ENCODE results near the gene TTC19. TPM values are rescaled to one million over a fixed set of nuclear protein-coding genes. Genes with fewer than 3 reads are reported as not detected.

Gene TTC19, protein sequence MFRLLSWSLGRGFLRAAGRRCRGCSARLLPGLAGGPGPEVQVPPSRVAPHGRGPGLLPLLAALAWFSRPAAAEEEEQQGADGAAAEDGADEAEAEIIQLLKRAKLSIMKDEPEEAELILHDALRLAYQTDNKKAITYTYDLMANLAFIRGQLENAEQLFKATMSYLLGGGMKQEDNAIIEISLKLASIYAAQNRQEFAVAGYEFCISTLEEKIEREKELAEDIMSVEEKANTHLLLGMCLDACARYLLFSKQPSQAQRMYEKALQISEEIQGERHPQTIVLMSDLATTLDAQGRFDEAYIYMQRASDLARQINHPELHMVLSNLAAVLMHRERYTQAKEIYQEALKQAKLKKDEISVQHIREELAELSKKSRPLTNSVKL
- 51.6 TPM for polyA plus RNA-seq (2012; ENCODE audit: insufficient read depth, insufficient read length)

DNA sequence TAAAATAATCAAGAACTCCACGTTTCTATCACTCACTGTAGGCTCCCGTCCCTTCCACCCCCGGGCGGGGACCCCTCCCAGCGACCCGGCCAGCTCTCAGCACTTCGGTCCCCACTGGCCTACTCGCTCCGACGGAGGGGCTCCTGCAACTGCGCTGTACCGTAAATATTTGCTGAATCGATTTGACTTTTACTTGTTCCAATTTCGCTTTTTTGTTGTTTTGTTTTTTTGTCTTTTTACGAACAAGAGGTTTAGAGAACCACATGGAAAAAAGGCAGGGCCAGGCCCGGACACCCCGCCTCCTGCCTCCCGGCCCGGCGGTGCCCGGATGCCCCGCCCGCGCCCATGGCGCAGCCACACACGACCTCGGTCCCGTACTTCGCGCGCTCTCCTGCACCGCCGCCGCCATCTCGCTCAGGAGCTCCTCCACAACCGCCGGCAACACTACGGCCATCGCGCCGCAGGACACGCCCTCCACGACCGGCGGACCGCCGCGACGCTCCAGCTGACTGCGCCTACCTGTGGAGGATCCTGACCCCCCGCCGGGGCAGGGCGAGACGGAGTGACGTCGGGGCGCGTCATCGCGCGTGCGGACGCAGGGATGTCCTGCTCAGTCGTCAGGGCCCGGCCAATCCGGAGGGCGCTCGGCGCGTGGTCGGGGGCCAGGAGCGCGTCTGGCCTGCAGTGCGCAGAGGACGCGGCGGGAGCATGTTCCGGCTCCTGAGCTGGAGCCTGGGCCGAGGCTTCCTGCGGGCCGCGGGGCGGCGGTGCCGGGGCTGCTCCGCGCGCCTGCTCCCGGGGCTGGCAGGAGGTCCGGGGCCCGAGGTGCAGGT lies at the start of gene TTC19, which contains the start of gene ZSWIM7:
TTC19 (plus strand) TSS at position 684 of the 833 bp plus-strand sequence; CDS start at position 709, 25 bp downstream.
ZSWIM7 (minus strand) TSS at position 564 of the 833 bp plus-strand sequence; CDS start at position 454, 110 bp downstream.
- peak; percentile 92 for DNase-seq (ENCODE audit: low read depth, low spot score)
- H3K4me3 ChIP-seq (ENCODE audit: low read length): peak within 1 kb of the TSS; percentile 72

DNA sequence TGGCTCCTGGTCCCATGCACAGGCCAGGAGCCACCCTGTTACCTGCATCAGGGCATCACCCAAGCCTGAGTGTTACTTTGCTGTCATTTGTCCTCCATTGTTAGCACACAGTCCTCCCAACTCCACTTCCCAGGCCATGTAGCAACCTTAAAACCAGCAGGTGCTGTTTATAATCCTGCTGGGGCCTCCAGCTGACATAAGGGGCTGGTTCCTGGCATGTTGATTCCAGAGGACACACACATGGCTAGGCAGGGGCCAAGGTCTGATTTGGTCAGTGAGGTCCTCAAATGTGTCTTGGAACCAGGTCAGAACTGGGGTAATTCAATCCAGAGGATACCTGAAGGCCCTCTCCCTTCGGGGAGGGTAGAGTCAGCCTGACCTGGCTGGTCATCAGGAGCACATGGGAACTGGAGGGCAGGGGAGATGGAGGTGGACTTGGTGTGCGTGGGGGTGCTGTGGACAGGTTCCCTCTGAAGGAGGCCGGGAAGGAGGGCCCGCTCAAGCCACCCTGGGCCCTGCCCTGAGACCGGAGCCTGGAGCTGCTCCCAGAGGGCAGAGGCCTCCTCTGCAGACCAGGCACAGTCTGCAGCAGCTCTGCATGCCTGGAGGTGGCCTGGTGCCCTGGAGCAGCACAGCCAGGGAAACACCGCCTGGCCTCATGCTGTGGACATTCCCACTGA lies 48.1 kb upstream of the TTC19 start:
- H3K4me3 ChIP-seq (ENCODE audit: low read length): no peak overlapping the region
- DNase-seq (ENCODE audit: low read depth, low spot score): no peak

DNA sequence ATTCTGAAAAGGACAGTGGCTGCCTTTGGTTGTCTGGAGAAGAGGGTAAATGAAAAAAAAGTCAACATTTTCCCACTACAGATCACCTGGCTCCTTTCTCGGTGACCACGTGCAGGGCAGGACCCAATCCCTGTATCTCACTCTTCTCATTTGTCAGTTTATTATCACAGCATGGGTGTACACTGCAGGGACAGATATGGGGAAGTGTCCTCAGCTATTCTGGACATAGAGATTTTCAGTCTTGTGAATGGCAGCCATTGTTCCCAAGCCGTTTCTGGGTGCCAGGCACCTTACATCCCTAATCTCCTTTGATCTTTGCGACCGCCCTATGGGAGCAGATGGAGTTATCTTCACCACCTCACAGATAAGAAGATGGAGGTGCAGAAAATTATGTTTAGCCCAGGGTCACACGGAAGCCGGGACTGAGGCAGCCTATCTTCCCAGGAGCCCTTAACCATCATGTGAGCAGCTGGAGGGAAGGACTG lies 47.5 kb upstream of the TTC19 start:
- DNase-seq (ENCODE audit: low read depth, low spot score): no peak
- no peak overlapping the region for H3K4me3 ChIP-seq (ENCODE audit: low read length)

DNA sequence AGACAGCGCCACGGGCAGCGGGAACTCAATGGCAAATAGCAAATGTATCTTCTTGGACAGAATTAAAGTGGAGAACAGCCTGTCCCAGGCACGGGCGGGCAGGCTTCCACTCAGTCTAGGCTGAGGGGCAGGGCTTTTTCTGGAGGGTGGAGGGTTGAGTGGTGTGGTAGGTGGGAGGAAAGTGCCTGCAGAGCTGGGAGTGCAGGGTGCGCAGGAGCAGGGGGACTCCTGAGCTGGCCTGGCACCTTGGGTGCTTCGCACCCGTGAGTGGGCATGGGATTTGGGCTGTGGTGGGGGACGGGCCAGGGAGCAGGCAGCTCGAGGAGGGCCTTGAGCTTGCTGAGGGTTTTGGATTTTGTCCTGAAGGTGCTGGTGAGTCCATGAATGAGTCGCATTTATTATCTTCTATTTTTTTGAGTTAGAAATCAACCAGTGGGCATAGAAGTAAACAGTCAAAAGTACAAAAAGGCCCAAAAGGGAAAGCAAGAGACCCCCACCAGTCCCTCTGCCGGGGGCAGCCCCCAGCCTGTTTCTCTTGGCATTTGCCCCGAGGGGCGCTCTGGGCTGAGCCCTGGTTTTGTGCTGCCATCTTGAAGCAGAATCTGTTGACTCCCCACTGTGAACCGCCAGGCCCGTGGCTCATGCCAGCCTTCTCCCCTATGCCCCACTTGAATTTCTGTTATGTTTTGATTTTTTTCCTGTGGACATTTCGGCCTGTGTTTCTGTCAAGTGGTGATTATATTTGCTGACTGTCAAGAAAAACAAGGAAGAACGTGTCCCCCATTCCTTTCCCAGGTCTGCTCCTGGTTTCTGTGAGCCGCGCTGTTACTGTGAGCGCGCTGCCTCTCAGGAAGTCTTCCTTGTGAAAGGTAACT lies 46.5 kb upstream of the TTC19 start:
- no peak for DNase-seq (ENCODE audit: low read depth, low spot score)
- no peak overlapping the region for H3K4me3 ChIP-seq (ENCODE audit: low read length)

DNA sequence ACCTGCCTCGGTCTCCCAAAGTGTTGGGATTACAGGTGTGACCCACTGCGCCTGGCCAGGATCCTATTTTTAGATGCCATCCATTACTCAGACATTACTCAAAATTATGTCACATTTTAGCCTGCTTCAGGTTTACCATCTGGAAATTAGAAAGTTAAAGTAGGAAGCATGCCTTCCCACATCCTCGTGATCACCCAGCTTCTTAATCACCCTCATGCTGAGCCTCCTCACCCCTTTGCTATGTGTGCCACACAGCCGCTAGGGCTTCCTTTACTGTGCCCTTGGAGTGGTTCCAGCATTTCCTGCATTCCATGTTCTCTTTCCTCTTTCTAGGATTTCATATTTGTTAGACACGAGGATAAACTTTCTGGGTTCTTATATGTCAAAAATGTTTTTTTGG lies 45.4 kb upstream of the TTC19 start:
- DNase-seq (ENCODE audit: low read depth, low spot score): no peak
- no peak overlapping the region for H3K4me3 ChIP-seq (ENCODE audit: low read length)

DNA sequence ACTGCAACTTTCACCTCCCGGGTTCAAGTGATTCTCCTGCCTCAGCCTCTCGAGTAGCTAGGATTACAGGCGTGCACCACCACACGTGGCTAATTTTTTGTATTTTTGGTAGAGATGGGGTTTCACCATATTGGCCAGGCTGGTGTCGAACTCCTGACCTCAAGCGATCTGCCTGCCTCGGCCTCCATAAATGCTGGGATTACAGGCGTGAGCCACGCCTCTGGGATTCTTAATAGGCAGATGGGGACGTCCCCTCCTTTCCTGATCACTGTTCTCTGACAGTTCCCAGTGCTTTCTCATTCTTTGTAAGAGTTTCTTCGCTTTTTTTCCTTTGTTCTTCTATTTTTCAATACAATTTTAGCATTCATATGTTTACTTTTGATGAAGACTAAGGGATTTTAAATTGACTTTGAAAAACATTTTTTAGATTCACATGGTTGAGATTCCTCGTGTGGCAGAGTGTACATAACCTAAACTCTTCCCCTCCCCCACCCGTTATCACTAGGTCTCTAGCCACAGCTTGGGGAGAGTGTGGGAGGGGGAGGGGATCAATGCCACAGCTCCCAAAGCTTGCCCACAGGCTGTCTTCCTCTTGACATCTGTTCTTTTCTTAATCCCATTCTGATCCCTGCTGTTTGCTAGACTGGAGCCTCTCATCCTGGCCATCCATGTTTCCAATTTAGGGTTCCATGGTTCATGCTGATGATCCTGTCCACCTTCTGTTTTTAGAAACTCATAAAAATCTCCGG lies 43.7 kb upstream of the TTC19 start:
- DNase-seq (ENCODE audit: low read depth, low spot score): peak; percentile 47
- no peak overlapping the region for H3K4me3 ChIP-seq (ENCODE audit: low read length)

DNA sequence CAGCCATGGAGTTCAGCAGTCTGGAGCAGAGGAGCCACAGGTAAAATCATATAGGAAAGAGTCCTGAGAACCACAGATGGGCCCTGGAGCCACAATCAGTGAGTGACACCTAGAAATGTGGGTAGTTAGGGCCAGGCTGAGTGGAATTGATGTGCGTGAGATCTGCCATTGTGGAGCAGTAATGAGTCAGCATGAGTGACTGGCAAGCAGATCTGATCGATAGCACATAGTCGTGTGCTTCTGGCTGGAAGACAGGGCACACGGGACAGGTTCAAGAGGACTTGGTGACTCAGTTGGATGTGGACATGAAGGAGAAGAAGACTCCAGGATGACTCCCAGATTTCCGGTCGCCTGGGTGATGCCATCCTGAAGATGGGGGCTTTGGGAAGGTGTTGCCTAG lies 42.4 kb upstream of the TTC19 start:
- DNase-seq (ENCODE audit: low read depth, low spot score): no peak
- H3K4me3 ChIP-seq (ENCODE audit: low read length): no peak overlapping the region

DNA sequence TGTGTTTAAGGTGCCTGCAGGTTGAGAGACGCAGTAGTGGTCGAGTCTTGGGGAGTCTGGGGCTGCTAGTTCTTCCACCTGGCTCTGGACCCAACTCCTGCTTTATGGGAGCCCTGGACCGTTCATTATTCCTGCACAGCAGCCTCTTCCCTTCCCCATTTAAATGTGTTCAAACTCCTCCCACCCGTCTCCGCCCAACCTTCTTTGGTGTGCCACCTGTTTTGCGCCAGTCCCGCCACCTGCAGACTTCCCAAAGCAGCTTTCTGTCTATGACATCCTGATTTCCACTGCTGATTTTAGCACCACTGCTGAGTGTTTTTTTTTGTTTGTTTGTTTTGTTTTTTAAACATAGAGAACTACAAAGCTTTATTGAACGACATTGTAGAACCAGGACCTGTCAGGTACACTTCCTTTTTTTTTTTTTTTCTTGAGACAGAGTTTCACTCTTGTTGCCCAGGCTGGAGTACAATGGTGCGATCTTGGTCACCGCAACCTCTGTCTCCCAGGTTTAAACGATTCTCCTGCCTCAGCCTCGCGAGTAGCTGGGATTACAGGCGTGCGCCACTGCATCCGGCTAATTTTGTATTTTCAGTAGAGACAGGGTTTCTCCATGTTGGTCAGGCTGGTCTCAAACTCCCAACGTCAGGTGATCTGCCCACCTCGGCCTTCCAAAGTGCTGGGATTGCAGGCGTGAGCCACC lies 41.9 kb upstream of the TTC19 start:
- DNase-seq (ENCODE audit: low read depth, low spot score): no peak
- H3K4me3 ChIP-seq (ENCODE audit: low read length): no peak overlapping the region

DNA sequence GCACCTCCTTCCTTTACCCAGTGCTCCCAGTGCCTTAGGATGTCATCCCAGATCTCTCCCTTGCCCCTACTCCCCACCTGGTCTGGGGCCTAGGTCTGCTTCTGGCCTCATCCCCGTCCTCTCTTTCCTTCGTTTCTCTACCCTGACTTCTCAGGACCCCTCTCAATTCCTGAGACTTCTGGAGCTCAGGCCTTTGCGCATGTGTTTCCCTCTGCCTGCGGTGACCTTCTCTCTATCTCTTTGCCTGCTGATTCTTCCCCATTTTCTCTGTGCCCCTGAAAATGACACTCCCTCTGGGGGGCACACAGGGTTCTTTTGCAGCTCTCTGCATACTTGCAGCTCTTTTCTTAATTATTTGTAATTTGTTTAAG lies 41.2 kb upstream of the TTC19 start:
- no peak for DNase-seq (ENCODE audit: low read depth, low spot score)
- no peak overlapping the region for H3K4me3 ChIP-seq (ENCODE audit: low read length)

DNA sequence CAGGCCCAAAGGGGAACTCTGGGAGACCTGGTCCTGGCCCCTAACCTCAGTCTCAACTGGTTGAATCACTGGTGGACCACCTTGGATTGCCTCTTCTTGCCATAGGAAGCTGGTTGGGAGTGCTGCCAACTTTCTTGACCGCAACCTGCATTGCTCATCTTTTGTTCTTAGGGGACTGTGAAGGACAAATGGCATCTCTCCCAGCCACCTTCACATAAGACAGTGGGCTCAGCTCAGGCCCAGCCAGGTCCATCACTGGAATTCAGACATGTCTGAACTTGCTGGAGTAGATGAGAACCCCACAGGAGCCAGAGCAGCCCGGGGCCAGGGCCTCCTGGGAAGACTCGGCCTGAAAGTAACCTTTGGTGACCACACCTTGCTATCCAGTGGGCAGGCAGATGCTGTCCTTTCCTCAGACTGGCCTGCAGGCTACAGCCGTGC lies 35.9 kb upstream of the TTC19 start:
- DNase-seq (ENCODE audit: low read depth, low spot score): no peak
- H3K4me3 ChIP-seq (ENCODE audit: low read length): no peak overlapping the region

DNA sequence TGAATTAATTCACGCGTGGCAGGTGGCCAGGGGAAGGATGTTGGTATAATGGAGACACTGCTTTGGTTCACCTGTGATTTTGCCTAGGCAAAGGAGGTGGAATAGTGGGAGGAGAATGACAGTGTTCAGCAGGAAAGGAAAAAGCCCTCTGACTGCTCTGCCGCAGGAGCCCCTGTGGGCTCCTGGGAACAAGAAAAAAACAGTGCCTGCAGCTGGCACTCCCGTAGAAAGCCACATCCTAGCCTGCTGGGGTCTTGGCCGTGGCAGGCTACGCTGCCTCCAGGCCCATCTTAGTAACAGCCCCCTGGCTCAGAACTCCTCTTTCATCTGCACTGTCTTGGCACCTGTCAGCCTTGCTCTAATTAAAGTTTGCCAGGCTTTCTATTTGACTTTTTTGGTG lies 34.1 kb upstream of the TTC19 start:
- DNase-seq (ENCODE audit: low read depth, low spot score): peak; percentile 87
- peak overlapping the region; percentile 37 for H3K4me3 ChIP-seq (ENCODE audit: low read length)

DNA sequence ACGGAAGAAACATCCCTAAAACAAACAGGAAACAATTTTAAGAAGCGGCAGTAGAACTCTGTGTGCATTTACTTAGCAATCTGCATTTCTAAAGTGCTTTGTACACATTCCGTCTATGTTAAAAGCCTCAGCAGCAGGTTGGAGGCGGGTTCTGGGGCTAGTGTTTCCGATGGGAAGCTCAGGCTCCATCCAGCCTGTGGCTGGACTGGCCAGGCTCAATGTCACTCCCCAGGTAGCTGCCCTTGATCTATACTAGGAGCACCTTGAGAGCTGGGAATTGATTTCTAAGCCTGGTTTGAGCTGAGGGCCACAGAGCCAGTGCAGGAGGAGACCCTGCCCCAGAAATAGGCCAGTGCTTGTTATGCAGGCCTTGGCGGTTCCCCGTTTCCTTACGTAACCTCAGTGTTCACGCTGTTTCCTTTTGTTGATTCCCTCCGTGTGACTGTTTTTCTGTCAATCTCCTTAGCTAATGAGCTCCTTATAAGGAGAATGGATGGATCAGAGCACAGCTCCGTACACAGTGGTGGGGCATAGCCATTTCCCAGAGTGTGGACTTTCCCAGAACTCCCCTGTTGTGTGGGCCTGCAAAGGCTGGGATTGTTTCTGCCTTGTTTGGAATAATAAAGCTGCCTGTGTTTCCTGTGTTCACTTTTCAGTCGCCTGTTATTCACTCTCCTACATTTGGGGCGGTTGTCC lies 33.3 kb upstream of the TTC19 start:
- peak overlapping the region; percentile 37 for H3K4me3 ChIP-seq (ENCODE audit: low read length)
- peak; percentile 54 for DNase-seq (ENCODE audit: low read depth, low spot score)

DNA sequence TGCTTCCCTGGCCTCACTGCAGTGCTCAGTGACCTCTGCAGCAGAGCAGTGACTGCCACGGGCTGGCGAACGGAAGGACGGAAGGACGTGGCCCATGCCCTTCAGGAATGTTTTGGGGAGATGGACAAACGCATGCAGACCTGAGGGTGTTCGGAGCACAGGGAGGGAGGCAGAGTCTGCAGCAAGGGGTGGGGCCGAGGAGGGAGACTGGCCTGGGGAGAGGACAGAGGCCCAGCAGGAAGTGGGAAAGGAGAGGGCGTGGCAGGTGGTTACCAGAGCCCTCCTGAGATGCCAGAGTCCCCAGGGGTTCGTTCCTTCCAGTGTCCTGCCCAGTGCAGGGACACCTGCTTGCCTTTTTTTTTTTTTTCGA lies 32.8 kb upstream of the TTC19 start:
- H3K4me3 ChIP-seq (ENCODE audit: low read length): peak overlapping the region; percentile 37
- peak; percentile 38 for DNase-seq (ENCODE audit: low read depth, low spot score)

DNA sequence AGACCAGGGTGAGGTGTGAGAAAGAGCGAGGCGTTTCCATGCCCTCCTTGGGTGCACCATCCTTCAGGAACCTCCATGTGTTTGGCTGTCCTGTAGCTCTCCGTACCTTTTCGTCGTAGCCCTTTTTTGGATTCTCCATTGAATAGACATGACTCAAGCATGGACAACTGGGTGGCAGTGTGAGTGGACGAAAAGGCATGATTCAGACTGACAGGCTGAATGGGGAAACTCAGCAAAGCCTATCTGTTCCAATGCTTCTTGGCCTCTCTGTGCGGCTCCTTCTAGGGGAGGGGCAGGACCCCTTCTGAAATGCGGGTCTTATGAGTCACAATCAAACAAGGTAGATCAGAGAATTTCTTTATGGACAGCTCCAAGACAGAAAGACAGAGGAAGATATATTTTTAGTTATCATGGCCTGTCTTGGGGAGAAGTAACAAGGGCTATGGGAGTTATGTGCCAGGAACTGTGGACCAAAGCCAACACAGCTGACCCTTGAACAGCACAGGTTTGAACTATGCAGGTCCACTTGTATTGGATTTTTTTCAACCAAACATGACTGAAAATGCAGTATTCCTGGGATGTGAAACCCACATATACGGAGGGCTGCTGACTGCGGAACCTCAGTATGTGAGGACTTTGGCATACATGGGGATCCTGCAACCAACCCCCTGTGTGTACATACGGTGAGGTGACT lies 31.8 kb upstream of the TTC19 start:
- no peak overlapping the region for H3K4me3 ChIP-seq (ENCODE audit: low read length)
- DNase-seq (ENCODE audit: low read depth, low spot score): no peak

DNA sequence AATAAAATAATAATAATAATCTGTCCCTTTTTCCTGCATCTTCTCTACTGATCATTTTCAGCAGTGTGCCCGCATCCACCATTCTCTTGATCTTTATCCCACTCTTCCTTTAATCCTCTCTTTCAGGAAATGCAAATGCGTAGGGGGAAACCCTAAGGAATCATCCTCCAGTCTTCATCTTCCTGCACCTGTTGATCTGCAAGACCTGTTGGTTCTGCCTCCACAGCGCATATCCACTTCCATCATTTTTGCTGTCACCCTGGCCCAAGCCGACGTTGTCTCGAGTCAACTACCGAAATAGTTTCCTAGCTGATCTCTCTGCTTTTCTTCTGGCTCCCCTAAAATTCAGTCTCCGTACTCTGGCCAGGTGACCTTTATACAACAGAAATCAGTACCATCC lies 30.2 kb upstream of the TTC19 start:
- no peak overlapping the region for H3K4me3 ChIP-seq (ENCODE audit: low read length)
- no peak for DNase-seq (ENCODE audit: low read depth, low spot score)

DNA sequence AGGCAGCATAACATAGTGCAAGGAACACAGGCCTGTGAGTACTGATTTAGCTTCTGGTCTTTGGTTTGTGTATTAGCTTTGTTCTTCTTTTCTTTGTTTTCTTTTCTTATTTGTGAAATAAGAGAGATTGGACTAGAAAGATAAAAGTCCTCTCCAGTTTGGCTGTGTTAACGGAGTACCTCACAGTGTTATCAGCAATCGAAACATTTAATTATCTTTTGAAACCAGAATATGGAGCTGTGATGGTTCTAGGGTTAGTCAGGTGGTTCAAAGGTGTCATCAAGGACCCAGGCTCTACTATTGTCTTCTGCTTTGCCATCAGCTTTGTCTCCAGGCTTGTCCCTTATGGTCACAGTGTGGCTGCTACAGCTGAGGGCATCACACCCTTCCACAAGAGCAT lies 29.1 kb upstream of the TTC19 start:
- no peak for DNase-seq (ENCODE audit: low read depth, low spot score)
- H3K4me3 ChIP-seq (ENCODE audit: low read length): no peak overlapping the region
